WI38 (cell line): ENCODE measurements around the gene CEBPZOS.

Experiments
- H3K4me3 ChIP-seq: 2 replicates; pipeline ENCODE4 v1.5.1; 2011; ENCODE audit warnings: low read depth, mild to moderate bottlenecking, control low read depth, low read length
- TF ChIP-seq, protein P1 (sequence below): IDR thresholded peaks from 2 replicates; pipeline ENCODE4 v1.5.1; 2012; ENCODE audit warnings: low read depth, mild to moderate bottlenecking, control low read depth, low read length

The CEBPZOS gene

DNA sequence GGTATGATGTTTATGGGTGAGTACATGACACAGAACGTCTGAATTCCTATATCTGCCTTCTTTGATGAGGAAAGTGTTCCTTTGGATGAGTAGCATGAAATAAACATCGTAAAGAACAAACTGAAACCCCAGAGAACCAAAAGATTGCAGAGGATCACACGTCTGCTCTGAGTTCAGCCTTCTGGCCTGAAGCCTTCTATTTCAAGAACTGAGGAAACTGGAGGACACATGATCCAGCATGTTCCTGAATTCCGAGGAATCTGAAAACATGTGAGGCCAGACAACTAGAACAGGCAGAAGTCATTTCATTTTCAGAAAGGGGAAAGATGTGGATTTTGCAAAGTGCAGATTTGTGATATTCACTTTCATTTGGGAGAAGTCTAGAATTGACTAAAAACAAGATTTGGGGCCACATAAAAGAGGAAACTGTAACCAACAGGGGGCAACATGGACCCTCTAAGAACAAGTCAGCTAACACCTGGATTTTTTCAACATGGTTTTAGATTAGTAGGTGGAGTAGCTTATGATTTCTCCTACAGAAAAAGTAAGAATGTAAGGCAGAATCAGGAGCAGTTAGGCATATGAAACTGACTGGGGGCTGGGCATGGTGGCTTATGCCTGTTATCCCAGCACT is 16.2 kb upstream of the CEBPZOS start:
- TF ChIP-seq, protein P1, sequence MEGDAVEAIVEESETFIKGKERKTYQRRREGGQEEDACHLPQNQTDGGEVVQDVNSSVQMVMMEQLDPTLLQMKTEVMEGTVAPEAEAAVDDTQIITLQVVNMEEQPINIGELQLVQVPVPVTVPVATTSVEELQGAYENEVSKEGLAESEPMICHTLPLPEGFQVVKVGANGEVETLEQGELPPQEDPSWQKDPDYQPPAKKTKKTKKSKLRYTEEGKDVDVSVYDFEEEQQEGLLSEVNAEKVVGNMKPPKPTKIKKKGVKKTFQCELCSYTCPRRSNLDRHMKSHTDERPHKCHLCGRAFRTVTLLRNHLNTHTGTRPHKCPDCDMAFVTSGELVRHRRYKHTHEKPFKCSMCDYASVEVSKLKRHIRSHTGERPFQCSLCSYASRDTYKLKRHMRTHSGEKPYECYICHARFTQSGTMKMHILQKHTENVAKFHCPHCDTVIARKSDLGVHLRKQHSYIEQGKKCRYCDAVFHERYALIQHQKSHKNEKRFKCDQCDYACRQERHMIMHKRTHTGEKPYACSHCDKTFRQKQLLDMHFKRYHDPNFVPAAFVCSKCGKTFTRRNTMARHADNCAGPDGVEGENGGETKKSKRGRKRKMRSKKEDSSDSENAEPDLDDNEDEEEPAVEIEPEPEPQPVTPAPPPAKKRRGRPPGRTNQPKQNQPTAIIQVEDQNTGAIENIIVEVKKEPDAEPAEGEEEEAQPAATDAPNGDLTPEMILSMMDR: no peak
- no peak overlapping the region for H3K4me3 ChIP-seq

DNA sequence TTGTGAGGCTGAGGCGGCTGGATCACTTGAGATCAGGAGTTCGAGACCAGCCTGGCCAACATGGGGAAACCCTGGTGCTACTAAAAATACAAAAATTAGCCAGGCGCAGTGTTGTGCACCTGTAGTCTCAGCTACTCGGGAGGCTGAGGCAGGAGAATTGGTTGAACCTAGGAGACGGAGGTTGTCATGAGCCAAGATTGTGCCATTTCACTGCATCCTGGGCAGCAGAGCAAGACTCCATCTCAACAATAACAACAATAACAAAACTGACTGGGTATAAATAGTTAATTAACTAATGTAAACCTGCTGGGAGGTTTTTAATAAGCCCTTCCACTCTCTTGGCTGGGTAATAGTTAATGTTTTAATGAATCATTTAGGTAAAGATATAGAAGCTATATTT is 15.7 kb upstream of the CEBPZOS start:
- TF ChIP-seq, protein P1: no peak
- H3K4me3 ChIP-seq: no peak overlapping the region

DNA sequence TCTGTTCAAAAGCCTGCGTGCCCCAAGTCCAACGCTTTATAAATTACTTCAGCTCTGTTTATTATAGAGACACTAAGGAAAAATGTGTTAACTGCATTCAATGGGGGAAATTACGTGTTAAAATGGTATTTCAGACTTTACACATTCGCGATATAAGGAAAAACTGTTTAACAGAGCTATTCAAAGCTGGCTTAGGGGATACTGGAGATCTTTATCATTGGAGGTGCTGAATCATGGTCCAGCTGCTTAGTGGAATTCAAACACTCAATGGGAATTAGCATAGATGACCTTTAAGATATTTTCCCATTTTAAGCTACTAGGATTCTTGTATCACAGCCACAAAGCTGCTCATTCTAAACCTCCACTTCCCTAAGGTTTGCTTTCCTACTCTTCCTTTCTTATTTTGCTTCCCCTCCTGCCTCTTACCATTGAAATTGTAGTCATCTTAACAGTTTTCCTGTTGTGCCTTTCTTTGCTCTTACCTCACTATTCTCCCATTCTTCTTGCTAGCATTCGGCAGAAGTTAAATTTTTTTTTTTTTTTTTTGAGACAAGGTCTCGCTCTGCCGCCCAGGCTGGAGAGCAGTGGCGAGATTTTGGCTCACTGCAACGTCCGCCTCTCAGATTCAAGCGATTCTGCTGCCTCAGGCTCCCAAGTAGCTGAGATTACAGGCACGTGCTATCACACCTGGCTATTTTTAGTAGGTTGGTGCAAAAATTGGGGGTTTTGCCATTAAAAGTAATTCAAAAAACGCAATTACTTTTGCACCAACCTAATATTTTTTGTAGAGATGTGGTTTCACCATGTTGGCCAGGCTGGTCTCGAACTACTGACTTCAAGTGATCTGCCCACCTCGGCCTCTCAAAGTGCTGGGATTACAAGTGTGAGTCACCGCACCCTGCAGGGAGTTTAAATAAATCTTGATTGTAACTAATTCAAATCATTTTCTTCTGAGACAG is 14.3 kb upstream of the CEBPZOS start:
- H3K4me3 ChIP-seq: no peak overlapping the region
- TF ChIP-seq, protein P1: no peak

DNA sequence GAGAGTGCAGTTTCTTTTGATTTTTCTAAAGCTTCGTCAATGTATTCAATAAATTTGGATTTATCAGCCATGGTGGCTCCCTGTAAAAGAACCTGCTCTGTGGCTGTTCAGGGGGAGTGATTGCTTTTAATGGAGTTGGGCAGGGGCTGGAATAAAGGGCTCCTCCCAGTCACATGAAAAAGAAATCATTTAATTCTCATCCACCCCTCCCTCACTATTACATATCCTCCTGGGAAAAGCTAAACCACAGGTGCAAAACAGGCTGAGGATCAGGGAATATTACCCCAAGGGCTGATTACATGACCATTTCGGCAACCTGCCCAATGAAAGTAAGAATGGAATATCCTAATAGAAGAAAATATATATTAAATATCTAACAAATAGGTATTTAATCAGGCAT is 7.7 kb upstream of the CEBPZOS start, which contains the start of gene SULT6B1:
Gene SULT6B1, minus strand, starts transcription at position 101 of the 400 bp plus-strand sequence. Its CDS starts 30 bp downstream, at position 71.
- TF ChIP-seq, protein P1: no peak
- H3K4me3 ChIP-seq: no peak within 1 kb of the TSS

DNA sequence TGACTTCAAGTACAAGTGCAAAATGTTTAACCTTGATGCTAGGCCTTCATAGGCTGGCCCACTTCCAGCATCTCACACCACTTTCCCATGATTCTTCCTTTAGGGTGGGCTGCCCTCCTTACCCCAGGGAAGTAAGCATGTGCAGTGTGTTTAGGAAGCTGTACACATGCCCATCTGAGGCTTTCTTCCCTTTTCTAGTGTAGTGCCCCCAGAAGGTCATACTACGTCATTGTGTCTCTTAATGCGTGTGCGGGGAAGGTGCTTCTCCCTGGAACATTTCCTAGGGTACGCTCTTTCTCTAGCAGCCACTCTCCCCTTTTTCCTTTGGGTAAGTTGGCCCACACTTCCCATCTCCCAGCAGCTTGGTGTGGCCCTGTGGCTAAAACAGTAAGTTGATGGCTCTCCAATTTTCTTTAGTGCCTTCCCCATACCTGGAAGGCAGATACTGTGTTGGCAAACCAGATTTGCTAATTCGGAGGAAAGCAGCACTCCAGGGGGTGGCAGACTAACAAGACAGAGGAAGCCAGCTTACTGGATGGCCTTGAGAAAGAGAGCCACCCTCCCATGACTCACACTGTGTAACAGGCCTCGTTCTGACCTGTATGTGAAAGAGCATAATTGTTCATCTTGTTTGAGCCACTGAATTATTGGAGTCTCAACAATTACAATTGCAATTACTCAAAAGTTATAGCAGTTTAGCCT is 6.7 kb upstream of the CEBPZOS start:
- H3K4me3 ChIP-seq: no peak overlapping the region
- TF ChIP-seq, protein P1: no peak

DNA sequence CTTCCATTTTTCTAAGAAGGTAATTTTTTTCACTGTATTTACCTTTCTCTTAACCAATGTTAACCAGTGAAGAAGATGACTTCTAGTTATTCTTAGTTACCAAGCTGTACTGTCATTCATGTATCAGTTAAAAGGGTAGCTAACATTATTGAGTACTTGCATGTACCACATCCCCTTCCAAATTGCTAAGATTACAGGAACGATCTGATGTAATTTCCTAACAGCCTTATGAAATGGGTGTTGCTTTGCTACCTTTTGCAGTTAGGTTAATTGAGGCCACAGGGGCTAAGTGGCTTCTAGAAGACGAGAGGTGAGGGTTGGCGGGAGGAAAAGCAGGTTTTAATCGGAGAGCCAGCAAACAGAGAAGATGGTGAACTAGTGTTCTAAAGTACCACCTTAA is 6.0 kb upstream of the CEBPZOS start:
- H3K4me3 ChIP-seq: no peak overlapping the region
- TF ChIP-seq, protein P1: no peak
